Stimulated activated CD4-positive, alpha-beta T cell treated with anti-CD3 and anti-CD28 coated beads, Interleukin-4, amount 100 ng/mL, for 48 hours (primary cell): ENCODE measurements around the gene DPYD.

Experiments used
- DNase-seq, 2 donors: peaks; one replicate each; pipeline ENCODE4 v3.0.0-alpha.2; 2020; ENCODE audit warnings: low read depth in 2 of 2

The DPYD gene

DNA sequence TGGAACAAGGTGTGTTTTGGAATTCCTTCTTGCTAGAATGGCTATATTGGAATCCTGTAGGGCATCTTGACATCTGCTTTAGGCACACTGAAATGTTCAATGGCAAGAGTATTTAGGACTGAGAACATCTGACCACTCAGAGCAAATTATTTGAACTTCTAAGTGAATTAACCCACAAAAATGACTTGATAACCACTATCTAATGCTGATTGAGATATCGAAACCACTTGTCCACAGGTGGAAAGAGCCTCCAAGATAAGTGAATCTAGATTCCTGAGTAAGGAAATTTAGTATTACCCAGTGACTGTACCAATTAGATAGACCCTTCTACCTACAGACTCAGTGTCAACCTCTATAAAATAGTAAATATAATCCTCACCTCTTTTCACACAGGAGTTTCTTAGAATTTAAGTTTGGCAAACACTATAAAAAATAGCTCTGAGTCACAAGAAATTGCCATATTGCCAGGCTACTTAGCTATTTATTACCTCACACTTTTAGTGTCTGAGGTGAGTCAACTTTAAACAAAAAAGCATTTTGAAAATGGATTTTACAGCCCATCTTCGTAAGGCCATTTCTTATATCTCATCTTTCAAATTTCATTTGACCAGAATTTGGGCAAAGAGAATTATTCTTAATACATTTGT lies 777.5 kb downstream of the DPYD start:
- DNase-seq, result no peak

DNA sequence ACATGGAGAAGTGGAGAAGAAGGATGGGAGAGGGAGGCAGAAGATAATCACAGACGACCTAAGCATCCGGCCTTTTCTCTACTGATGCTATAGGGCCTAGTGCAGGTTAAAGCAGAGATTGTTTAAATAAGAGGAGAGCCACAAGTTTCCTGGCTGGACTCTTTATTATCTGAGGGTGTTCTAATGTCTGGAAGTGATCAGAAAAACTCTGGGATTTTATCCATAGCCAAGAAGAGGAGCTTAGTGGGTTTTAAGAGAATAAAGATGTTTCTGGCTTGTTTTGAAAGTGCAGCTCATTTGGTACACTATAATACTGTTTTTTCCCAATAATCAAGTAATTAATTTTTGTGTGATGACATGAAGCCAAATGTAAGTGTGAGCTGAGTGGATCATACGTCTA lies 780.2 kb downstream of the DPYD start:
- DNase-seq, result no peak

DNA sequence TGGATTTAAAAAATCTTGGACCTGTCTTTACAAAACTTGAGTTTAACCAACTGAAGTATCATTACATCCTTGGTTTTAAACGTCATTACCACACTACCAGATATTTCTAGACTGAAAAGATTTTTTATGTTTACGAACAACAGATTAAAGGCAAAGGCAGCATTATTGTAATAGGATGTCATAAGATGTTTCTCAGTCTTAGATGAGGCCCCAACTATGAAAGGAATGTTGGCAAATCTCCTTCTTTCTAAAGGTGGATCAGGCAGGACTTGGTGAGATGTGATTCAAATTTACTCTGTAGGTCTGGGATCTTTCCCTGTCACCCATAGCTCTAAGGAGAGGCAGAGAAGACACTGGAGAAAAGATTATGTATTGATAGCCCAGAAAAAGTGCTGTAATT lies 781.3 kb downstream of the DPYD start:
- DNase-seq, result no peak

DNA sequence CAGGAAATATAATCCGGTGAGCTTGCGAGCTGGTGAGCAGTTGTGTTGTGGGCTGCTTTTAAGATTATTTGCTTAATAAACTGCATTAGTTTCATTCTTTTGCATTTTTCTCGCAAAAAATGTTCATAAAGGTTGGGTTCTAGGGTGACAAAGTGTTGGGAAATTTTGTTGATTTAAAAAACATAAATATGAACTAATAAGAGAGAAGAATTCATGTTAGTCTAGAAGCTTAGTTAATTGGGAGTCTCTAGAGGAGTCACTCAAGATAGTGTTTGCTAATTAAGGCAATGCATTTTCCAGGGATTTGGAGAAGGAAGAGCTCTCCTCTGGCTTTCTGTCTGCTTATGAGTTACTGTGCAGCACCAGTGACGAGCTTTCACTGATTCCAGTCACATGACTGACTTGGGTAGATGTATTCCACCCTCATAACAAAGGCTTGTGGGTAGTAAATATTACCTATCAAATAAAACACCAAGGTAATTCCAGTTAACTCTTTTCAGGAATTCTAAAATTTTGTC lies 782.3 kb downstream of the DPYD start:
- DNase-seq, result no peak

DNA sequence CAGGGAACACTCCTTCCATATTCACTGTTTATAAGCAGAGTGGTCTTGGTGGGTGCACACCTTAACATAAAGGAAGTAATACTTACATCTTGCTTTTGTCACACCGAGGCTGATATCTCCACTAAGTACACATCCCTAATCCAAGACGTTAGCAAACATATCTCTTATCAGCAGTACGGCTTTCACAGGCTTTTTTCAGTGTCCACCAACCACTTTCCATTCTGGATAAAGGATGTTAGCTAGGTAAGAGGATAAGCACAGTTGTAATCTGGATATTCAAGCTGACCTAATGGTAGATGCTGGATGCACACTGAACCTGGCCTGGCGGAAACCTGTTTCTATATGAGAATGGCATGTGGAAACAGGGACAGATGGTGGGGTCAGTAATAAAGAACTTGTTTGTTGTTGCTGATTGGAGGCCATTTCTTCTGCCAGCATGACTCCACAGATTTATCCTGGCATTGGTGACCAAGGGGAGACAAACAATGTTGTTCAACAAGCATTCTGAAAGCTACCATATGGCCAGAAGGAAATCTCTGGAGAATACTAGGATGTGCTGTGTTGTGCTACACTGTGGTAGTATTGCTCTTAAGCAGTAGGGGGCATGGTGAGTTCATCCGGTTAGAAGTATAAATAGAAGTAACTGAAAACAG lies 782.8 kb downstream of the DPYD start:
- DNase-seq, result peak in 1 of 2 donors; percentile 2

DNA sequence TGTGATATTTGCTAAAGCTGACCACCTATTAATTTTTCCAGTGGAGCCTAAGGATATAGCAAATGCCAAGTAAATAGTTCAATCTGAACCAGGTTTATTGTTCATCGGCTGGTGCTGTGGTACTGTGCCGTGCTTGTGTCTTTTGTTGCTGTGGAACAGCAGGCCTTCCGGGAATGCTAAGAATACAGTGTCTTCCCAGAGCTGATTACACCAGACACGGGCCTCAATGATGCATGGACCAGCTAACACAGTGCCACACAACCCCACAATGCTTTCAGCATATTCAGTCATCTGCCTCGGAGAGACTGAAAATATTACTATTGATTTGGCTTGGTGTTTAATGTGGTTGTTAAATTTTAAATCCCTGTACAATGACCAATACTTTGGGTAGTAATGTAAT lies 783.8 kb downstream of the DPYD start:
- DNase-seq, result no peak

DNA sequence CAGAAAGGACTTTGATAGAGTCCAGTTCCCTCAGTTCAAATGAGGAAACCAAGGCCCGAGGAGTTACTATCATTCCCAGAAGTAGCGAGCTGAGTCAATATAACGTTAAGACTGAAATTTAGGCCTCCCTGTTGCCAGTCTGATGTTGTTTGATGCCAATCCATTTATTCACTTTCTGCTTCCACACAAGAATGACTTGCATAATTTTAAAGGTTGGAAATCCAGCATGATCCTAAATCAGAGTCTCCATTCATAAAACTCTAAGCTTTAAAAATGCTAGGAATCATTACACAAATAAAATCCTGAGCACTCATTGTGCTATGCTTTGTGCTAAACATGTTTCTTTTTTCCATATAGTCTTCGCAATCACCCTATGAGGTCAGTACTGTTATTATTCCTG lies 784.9 kb downstream of the DPYD start:
- no peak for DNase-seq

DNA sequence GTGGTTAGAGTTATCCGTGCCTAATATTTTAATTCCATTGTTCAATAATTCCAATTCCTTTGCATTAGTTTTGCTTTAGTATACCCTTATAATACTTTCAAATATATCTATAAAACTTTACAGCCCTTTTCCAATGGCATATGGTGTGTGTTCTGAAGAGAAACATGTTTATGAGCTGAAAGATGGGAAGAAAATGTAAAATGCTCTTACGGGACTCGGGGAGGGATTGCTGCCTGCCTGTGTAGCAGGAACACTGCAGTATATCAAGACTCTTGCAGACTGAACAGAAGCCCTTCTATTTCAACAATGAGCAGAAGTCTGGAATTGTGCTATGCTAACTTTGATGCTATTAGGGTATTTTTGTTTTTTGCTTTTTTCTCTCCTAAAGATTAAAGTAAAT lies 792.4 kb downstream of the DPYD start:
- no peak for DNase-seq

DNA sequence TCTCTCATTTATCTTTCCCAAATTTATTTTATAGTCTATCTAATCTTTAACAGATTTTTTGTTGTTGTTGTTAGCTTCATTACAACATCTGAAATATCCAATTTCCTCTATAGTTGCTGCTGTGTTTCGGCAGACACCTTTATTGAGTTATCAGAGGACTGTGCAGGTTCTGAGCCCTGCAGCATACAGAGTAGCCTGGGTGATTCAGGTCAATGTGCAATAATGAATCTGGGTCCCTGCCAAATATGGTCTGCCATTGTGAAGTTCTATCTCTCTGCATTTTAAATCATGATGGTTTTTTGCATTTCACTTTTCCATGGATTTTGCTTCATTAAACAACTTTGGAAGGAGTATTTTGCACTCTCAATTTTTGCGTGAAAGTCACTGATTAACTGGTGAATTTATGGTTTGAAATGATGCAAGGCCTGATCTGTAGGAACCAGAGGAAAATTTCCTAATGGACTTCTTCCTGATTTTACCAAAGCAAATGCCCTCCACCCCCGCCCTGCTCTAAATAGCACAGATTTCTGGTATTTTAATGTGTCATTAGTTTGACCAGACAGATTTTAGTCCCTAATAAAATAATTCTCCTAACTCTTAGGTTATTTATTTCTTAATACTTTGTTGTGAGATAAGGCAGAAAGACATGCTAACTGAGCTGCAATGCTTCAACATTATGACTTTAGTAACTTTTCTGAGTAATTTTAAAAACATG lies 797.0 kb downstream of the DPYD start:
- DNase-seq, result no peak

DNA sequence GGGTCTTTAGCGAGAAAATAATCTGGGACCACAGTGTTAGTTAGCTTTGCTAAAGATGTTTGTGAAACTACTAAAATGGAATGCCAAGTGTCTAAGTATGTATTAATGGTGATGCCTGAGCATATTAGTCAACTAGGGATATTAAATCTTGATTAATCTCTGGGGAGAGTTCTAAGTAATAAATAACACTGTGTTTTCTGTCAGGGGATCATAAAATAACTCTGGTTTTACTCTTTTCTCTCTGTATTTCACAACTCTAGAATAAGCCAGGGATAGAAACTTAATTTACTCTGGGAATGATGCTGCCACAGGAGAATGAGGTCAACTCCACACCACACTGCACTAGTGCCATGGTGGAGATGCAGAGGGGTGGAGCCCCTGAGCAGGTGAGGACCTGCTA lies 800.0 kb downstream of the DPYD start:
- no peak for DNase-seq

DNA sequence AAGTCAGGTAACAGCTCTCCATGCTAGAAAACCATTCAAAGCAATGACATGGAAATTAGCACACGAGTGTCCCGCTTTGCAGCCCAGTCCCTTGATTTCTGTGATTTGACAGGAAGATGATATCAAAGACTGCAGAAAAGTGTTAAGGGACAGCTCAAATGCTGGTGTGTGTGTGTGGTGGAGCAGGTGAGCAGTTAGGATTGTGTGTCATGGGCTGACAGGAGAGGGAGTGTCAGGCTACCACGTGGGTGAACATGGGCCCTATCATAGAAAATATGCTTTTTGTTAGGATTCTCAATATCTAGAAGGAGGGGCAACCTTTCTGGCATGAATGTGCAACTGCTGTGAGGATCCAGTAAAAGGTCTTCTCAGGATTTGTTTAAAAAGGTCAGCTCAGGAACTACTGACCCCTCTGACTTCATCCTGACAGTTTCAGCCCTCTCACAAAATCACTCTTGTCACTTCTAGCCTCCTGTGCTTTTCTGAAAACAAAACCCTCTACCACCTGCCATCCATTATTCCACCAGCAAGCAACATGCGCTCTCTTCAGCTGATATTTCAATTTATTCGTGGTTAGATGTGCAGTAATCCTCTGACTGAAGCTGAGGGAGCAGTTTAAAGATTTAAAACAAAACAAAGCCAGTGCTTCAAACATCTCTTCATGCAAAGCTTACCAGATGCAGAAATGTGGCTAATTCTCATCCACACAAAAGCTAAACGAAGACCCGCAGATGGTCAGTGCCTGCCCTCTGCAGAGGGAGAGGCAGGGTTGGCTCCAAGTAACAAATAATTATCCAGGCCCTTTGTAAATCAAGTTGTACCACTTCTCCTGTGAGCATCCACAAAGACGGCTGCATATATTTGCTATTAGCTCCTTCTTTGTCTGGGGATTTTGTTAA lies 801.3 kb downstream of the DPYD start:
- no peak for DNase-seq

DNA sequence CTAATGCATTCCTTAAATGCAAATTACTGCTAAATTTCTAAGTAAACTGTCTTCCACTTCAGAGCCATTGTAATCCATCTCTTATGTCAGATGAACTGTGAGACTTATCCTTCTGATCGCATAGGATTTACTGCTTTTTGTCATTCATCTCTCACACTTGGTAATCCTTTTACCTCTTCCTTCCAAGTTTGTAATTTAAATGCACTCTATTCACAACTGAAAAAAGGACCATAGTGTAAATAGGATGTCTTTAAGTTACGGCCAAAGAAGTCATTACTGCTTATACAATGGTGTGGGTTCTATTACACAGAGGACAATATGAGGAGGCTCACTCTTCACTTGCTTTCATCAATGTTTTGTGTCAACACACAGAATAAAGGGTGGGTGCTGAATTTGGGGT lies 806.0 kb downstream of the DPYD start:
- DNase-seq, result no peak

DNA sequence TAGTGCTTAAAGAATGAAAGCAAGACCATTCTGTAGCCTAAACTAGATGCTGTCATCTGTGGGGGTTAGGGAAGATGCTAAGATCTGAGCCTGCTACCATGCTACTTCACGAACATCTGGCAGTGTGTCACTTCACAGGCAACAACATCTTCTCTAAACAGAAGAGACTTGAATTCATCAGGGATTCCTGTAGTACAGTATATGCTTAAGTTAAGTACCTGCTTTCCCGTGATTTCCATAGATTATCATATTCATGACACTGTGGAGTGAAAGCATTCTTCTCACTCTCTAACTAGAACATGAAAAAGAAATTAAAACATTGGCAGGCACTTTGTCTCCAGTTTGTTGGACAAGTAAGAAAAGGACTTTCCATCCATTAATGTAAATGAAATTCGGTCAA lies 808.4 kb downstream of the DPYD start:
- no peak for DNase-seq

DNA sequence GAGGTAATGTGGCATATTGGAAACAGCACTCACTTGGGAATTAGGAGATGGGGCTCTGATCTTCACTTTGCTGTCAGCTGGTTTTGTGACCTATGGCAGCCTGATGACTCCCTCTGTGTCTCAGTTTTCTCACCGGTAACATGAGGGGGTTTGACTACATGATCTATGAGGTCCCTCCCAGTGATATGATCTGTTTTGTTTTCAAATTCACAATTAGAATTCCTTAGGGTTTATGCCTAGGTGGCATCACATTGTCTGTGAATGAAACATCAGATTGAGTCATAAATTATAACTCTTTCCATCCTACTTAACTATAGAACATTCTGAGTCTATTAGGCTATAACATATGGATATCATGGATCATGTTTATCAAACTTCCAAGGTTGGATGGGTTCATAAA lies 812.7 kb downstream of the DPYD start:
- DNase-seq, result no peak

DNA sequence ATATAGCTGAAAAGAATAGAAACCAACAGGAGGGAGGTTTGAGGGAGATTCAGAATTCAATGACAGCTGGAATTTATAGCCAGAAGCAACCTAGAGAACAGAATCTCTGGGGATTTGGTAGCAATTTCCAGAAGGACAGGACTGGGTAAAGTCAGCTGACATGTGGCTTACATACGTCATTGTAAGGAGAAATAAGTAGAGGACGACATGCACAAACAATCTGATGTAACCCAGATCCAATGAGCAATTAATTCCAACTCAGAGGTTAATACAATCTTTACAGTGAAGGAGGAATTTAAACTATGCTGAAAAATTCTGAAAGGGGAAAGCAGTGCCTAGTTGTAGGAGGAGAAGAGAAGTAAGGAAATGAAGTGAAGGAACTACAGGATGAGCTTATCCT lies 815.3 kb downstream of the DPYD start:
- DNase-seq, result no peak

DNA sequence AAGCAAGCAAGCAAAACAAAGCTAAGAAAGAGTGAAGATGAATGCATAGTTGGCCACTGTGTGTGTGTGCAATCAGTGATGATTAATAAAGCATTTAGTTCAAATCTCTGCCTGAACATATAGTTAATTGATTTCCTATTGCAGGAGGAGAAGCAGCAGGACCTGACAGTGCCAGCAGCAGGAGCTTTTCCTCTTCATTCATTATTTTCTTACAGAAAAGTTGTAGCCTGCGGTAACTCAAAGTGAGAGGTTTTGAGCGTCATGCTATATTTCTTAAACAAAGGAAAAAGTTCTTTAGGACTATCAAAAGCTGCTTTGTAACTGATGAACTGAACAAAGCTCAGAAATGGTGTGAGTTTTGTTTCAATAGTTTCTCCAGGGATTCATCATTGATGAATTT lies 819.3 kb downstream of the DPYD start:
- DNase-seq, result no peak

DNA sequence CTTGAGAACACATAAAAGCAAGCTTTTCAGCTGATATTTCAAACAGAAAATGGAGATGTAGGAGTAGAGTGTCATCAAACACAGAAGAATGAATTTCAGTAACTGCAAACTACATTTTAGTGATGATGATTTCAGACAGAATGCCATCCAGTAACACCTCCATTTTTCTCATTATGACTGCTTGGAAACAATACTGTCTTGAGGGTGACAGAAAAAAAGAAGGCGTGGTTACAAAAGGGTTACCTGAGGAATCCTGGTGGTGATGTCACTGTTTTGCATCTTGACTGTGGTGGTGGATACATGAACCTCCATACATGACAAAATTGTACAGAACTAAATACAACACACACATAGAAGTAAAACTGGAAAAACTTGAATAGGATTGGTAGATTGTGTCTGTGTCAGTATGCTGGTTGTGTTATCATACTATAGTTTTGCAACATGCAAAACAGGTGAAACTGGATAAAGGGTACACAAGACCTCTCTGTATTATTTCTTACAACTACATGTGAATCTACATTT lies 823.4 kb downstream of the DPYD start:
- no peak for DNase-seq

DNA sequence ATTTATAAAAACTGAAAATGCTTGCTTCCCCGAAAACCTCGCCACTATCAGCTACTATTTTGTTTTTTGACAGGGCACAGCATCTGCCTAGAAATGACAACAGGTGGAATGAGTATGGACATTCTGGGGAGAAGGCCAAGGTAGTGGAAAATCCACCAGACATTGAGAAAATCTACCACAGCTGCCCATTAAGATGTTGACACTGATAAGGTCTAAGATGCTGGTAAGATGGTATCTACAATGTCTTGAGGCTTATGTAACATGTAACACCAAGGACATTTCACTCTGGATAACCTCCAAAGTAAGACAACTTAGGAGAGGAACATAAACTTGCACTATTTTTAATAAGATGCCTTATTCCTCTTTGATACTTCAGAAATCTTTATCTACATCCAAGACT lies 825.1 kb downstream of the DPYD start:
- DNase-seq, result no peak

DNA sequence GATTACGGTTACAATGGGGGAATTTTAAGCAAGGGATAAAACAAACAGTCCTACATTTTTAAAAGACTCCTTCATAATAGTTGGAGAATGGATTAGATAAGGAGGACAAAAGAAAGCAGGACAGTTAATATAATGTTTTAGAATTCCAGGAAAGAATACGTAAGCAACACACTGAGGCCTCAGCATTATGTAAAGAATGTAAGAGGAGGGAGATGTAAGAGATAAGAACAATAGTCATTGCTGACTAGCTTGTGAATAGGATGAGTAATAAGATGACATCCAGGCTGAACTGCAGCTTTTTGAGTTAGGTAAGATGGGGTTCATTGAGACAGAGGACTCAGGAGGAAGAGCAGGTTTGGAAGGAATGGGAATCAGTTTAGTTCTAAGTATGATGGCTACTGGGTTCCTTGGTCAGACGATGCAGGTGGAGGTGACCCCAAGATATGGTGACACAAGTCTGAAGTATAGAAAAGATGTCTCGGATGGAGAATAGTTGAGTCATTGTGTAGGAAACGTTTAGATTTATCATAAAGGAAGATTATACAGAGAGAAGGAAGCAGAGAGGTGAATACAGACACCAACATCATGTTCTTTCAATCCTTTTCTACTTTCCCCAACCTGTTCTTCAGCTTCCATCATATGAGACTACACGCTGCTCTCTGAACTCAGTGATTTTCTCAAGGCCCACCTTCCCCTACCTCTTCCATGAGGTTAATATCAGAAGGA lies 826.4 kb downstream of the DPYD start:
- no peak for DNase-seq

DNA sequence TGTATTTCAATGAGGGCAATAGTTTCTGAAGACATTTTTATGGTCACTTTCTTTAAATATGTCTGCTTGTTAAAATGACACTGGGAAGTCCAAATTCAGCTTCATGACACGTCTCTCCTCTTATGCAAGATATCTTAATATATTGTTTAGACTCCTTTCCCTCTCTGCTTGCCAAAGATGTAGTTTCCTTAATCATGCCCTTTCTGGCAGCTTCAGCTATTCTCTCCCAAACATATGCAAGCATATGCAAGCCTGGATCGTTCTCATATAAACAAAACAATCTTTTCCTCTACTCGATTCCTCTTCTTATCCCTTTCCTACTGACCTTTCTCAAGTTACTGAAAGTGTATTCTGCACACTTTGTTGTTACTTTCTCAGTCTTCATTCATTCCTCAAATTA lies 827.1 kb downstream of the DPYD start:
- DNase-seq, result no peak

DNA sequence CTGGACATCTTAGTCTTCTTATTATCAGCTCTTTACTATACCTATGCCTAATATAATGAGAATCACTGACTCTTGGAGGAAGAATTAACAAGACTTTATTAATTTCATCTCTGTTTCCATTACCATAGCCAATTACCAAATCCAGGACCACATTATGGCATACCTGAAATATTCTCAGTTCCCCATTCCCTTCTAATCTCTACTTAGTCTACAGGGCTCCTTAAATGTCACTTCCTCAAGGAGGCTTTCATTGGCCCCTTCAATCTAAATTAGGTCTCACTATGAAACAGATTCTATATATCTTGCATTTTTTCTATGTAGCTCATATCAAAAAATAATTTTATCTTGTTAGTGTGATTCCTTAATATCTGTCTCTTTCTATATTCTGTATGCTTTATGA lies 828.0 kb downstream of the DPYD start:
- DNase-seq, result no peak
